Neural crest cell (in vitro differentiated cells): Measurements from ENCODE around the gene SLC6A5. TPM values are rescaled to one million over a fixed set of nuclear protein-coding genes. Genes with fewer than 3 reads are reported as not detected.

ENCODE experiments used
- DNase-seq: peaks from one replicate; pipeline ENCODE4 v3.0.0; 2021; ENCODE audit warnings: low read depth, mixed read lengths, low spot score
- H3K27ac Mint-ChIP-seq: one replicate; pipeline ENCODE4 v1.8.0; 2021; ENCODE audit warnings: mild to moderate bottlenecking, mixed read lengths; ENCODE audit not compliant: unreplicated experiment
- H3K27me3 Mint-ChIP-seq: 2 replicates; pipeline ENCODE4 v1.8.0; 2021; ENCODE audit warnings: low read depth, mild to moderate bottlenecking, mixed read lengths
- H3K36me3 Mint-ChIP-seq: 2 replicates; pipeline ENCODE4 v1.8.0; 2021; ENCODE audit warnings: low read depth, mild to moderate bottlenecking, mixed read lengths
- H3K4me1 Mint-ChIP-seq: 2 replicates; pipeline ENCODE4 v1.8.0; 2021; ENCODE audit warnings: mixed read lengths
- H3K4me3 Mint-ChIP-seq: one replicate; pipeline ENCODE4 v1.8.0; 2021; ENCODE audit warnings: mild to moderate bottlenecking, mixed read lengths
- H3K9me3 Mint-ChIP-seq: 2 replicates; pipeline ENCODE4 v1.8.0; 2021; ENCODE audit warnings: mixed read lengths
- total RNA-seq: library from RNA; stranded (reverse); gene quantifications from 2 replicates; pipeline ENCODE4 v1.2.1, GENCODE V29; 2021
- TF ChIP-seq, protein P1 (sequence below): fragments of 200-600 bp; sonication (generic); conservative IDR thresholded peaks from 2 replicates; pipeline ENCODE4 v1.5.0; 2021; ENCODE audit warnings: antibody characterized with exemption, mild to moderate bottlenecking

SLC6A5 gene
- total RNA-seq, 1 donor from 2014 or later: 0.05 TPM

- Mint-ChIP-seq H3K27ac (no peak overlapping the region), H3K4me3 (no peak overlapping the region), H3K4me1 (no peaks in the 10 kb centered on the region), H3K27me3 (peaks cover 18% of the 10 kb centered on the region), H3K9me3 (no peaks in the 10 kb centered on the region), H3K36me3 (no peaks in the 10 kb centered on the region)
- DNase-seq: peak; percentile 71
- TF ChIP-seq, protein P1, sequence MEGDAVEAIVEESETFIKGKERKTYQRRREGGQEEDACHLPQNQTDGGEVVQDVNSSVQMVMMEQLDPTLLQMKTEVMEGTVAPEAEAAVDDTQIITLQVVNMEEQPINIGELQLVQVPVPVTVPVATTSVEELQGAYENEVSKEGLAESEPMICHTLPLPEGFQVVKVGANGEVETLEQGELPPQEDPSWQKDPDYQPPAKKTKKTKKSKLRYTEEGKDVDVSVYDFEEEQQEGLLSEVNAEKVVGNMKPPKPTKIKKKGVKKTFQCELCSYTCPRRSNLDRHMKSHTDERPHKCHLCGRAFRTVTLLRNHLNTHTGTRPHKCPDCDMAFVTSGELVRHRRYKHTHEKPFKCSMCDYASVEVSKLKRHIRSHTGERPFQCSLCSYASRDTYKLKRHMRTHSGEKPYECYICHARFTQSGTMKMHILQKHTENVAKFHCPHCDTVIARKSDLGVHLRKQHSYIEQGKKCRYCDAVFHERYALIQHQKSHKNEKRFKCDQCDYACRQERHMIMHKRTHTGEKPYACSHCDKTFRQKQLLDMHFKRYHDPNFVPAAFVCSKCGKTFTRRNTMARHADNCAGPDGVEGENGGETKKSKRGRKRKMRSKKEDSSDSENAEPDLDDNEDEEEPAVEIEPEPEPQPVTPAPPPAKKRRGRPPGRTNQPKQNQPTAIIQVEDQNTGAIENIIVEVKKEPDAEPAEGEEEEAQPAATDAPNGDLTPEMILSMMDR: peak; percentile 97
Measured at GRCh38 chr11:20647976-20648565, 48.7 kb downstream of the SLC6A5 start.

- DNase-seq: no peak
- TF ChIP-seq, protein P1: no peak
- Mint-ChIP-seq H3K4me1 (no peaks in the 10 kb centered on the region), H3K27me3 (peaks cover 52% of the 10 kb centered on the region), H3K4me3 (no peak overlapping the region), H3K9me3 (no peaks in the 10 kb centered on the region), H3K27ac (no peak overlapping the region), H3K36me3 (no peaks in the 10 kb centered on the region)
Measured at GRCh38 chr11:20652150-20652806, 52.9 kb downstream of the SLC6A5 start.

DNA sequence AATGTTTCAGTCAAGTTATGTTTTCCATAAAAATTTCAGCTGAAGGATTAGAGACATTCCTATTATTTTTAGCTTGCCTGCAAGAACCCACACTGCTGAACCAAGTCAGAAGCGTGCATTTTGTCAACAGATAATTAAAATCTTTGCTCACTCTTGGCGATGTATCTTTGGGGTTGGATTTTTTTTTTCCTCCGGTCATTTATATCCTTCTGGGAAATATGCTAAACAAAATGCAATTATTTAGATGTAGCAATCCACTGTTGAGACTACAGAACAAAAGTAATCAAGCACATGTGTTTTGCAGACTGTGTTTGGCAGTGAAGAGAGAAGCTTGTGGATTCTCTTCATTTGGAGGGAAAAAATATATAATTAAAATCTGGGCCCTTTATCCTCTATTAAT, 54.6 kb downstream of the SLC6A5 start:
- no peak for DNase-seq
- Mint-ChIP-seq H3K36me3 (no peaks in the 10 kb centered on the region), H3K4me1 (no peaks in the 10 kb centered on the region), H3K27me3 (peaks cover 64% of the 10 kb centered on the region), H3K9me3 (no peaks in the 10 kb centered on the region), H3K4me3 (no peak overlapping the region), H3K27ac (no peak overlapping the region)
- TF ChIP-seq, protein P1: no peak

DNA sequence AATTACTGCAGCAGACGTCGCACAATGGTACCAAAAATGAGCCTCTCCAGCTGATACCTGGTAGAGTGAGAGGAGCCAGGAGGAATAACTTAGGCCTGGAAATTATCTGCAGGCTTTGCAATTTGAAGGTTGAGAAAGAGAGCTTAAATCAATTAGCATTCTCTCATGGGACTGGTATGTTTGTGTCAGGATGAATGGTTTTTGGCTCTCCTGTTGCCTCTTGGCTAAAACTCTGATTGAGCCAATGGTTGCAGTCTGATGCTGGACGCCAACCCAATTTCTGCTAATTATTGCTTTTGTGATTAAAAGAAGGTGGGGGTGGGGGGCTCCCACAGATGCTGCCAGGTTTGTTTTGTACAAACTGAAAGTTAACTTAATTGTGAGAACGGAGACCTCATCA, 57.5 kb downstream of the SLC6A5 start:
- Mint-ChIP-seq H3K4me3 (no peak overlapping the region), H3K27ac (no peak overlapping the region), H3K36me3 (no peaks in the 10 kb centered on the region), H3K27me3 (peaks cover 71% of the 10 kb centered on the region), H3K9me3 (peaks cover 2% of the 10 kb centered on the region), H3K4me1 (no peaks in the 10 kb centered on the region)
- DNase-seq: no peak
- TF ChIP-seq, protein P1: no peak

DNA sequence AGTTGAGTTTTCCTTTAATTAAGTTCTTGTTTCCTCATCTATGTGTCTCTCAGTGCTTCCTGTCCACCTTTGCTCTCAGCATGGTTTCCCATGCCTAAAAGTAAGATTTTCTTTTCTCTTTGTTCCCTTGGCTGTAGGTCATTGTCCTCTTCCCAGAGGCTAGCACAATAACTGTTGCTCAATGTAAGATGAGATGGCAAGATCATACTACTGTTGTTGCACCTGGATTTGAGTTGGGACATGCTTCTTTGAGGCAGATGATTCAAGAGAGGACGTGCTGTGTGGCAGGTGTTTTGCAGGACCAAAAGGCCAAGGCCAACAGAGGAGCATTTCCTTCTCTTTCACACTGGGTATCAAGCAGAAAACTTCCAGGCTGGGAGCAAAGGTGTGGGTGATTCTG, 58.7 kb downstream of the SLC6A5 start:
- Mint-ChIP-seq H3K4me1 (no peaks in the 10 kb centered on the region), H3K4me3 (no peak overlapping the region), H3K27ac (no peak overlapping the region), H3K36me3 (no peaks in the 10 kb centered on the region), H3K9me3 (peaks cover 2% of the 10 kb centered on the region), H3K27me3 (peaks cover 70% of the 10 kb centered on the region)
- no peak for DNase-seq
- TF ChIP-seq, protein P1: no peak
